Gastrocnemius medialis (tissue), 4 donors: ENCODE data around the gene TNNI3K. TPM values are rescaled to one million over a fixed set of nuclear protein-coding genes. Genes with fewer than 3 reads are reported as not detected.

ENCODE experiments used
- ATAC-seq, 2 donors: fragments of 150-250 bp; one replicate each; pipeline ENCODE4 v1.9.1; 2016
- DNase-seq, 2 donors: peaks; one replicate each; pipeline ENCODE4 v3.0.0-alpha.2; 2019
- H3K27ac ChIP-seq, 4 donors: fragments of 200-600 bp; sonication (generic); 1 replicate in 1 of 4; 2 replicates in 3 of 4; pipeline ENCODE4 v1.5.1; 2016 to 2018; ENCODE audit warnings: mild to moderate bottlenecking in 2 of 4, moderate library complexity in 1 of 4
- H3K27me3 ChIP-seq, 3 donors: fragments of 200-600 bp; sonication (generic) in 2 of 3; 1 replicate in 1 of 3; 2 replicates in 2 of 3; pipeline versions ENCODE4 v1.5.1 to v1.6.0; 2016 to 2019; ENCODE audit warnings: mild to moderate bottlenecking in 1 of 3, moderate library complexity in 1 of 3
- H3K36me3 ChIP-seq, 2 donors: fragments of 200-600 bp; sonication (generic) in 1 of 2; one replicate each; pipeline ENCODE4 v1.5.1; 2017 to 2018
- H3K4me1 ChIP-seq, 2 donors: fragments of 200-600 bp; sonication (generic) in 1 of 2; one replicate each; pipeline ENCODE4 v1.5.1; 2016 to 2017; ENCODE audit warnings: mild to moderate bottlenecking in 2 of 2
- H3K4me3 ChIP-seq, 4 donors: fragments of 200-600 bp; sonication (generic) in 3 of 4; 1 replicate in 1 of 4; 2 replicates in 3 of 4; pipeline ENCODE4 v1.5.1; 2016 to 2019; ENCODE audit warnings: mild to moderate bottlenecking in 2 of 4
- H3K9me3 ChIP-seq, 3 donors: fragments of 200-600 bp; sonication (generic) in 2 of 3; 1 replicate in 1 of 3; 2 replicates in 2 of 3; pipeline ENCODE4 v1.5.1; 2016 to 2019
- POLR2A ChIP-seq, 2 donors: fragments of 450-650 bp; IDR thresholded peaks; one replicate each; pipeline ENCODE4 v1.6.1; 2017; ENCODE audit warnings: antibody characterized with exemption in 2 of 2, mild to moderate bottlenecking in 2 of 2, moderate library complexity in 2 of 2
- in situ Hi-C, 4 donors: fragments of 200-750 bp; cut with MboI; loops; one replicate each; pipeline versions ENCODE4 v1.15.0 to v1.8.0; 2017; ENCODE audit warnings: low sequenced_read_pairs in 4 of 4
- intact Hi-C: fragments of 100-400 bp; cut with DNase I; formaldehyde crosslinking; loops from one replicate; pipeline ENCODE4 v1.15.1; 2023; ENCODE audit warnings: low total_unique reads
- total RNA-seq, 4 donors: library from RNA; depleted of rRNA; stranded (reverse); fragments of >200 nt; gene quantifications; one replicate each; pipeline versions ENCODE4 v1.1.0 to v1.2.3, GENCODE V29; 2016
- TF ChIP-seq, protein P1 (sequence below), 5 experiments: fragments of 450-650 bp in 3 of 5; fragments of 200-600 bp in 2 of 5; sonication (generic) in 2 of 5; IDR thresholded peaks in 4 of 5; conservative IDR thresholded peaks in 1 of 5; 1 replicate in 4 of 5; 2 replicates in 1 of 5; pipeline ENCODE4 v1.5.1; 2016 to 2019; ENCODE audit warnings: antibody characterized with exemption in 5 of 5, mild to moderate bottlenecking in 3 of 5, moderate library complexity in 3 of 5

Gene TNNI3K
- total RNA-seq, 4 donors from 2014 or later = 0.39 to 8.6 (median 4.0) TPM

DNA sequence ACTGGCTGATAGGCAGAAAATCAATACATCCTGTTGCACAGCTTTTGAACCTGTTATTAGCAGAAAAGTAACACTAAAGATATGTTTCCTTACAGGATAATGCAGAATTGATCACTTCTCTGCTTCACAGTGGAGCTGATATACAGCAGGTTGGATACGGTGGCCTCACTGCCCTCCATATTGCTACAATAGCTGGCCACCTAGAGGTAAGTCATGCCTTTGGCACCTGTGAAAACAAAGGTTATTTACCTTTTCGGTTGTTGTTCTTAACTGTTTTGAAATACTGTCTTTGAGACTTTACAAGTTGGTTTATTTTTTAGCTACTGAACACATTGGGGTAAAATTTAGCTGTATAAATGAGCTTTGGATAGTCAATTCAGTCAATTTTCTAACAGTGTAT lies 36.3 kb downstream of the TNNI3K start:
- Histone ChIP-seq H3K4me1 (no peaks in the 10 kb centered on the region), H3K9me3 (no peaks in the 10 kb centered on the region), H3K36me3 (no peaks in the 10 kb centered on the region), H3K4me3 (no peak overlapping the region), H3K27ac (no peak overlapping the region), H3K27me3 (no peaks in the 10 kb centered on the region)
- TF ChIP-seq POLR2A (IDR thresholded peaks at IDR 0.05) = no peak
- TF ChIP-seq, protein P1, sequence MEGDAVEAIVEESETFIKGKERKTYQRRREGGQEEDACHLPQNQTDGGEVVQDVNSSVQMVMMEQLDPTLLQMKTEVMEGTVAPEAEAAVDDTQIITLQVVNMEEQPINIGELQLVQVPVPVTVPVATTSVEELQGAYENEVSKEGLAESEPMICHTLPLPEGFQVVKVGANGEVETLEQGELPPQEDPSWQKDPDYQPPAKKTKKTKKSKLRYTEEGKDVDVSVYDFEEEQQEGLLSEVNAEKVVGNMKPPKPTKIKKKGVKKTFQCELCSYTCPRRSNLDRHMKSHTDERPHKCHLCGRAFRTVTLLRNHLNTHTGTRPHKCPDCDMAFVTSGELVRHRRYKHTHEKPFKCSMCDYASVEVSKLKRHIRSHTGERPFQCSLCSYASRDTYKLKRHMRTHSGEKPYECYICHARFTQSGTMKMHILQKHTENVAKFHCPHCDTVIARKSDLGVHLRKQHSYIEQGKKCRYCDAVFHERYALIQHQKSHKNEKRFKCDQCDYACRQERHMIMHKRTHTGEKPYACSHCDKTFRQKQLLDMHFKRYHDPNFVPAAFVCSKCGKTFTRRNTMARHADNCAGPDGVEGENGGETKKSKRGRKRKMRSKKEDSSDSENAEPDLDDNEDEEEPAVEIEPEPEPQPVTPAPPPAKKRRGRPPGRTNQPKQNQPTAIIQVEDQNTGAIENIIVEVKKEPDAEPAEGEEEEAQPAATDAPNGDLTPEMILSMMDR (IDR thresholded peaks at IDR 0.05 in 4 of 5, conservative IDR thresholded peaks at IDR 0.05 in 1 of 5) = no peak
- in situ Hi-C loops (no loop called here), intact Hi-C loops (no loop called here)
- ATAC-seq (no peak), DNase-seq (no peak)

DNA sequence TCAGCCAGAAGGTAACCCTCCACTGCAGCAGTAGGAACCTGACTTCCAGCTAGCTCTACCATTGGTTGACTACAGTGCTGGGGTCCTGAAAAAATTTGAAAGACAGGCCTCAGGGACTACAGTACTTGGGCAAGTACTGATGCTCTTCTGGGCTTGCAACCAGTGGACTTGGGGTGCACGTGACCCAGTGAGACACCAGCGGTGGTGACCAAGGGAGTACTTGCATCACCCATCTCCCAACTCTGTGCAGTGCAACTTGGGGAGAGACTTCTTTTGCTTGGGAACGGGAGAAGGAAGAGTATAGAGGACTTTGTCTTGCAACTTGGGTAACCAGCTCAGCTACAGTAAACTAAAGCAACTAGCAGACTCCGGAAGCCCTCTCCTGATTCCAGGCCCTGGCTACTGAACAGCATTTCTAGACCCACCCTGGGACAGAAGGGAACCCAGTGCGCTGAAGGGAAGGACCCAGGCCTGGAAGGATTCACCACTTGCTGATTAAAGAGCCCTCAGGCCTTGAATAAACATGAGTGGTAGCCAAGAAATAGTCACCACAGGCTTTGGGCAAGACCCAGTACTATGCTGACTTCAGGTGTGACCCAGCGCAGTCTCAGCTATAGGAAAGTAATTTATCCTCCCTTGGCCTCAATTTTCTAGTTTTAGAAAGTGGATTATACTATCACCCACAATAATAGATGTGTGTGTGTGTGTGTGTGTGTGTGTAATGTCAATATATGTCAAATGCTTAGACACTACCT lies 45.6 kb downstream of the TNNI3K start:
- no peaks in the 10 kb centered on the region for H3K36me3 ChIP-seq
- H3K4me1 ChIP-seq = no peaks in the 10 kb centered on the region
- DNase-seq = no peak
- H3K9me3 ChIP-seq = no peaks in the 10 kb centered on the region
- no peak overlapping the region for H3K4me3 ChIP-seq
- H3K27ac ChIP-seq = no peak overlapping the region
- in situ Hi-C loops (no loop called here), intact Hi-C loops (no loop called here)
- ATAC-seq = no peak
- no peaks in the 10 kb centered on the region for H3K27me3 ChIP-seq
- TF ChIP-seq, protein P1 (IDR thresholded peaks at IDR 0.05 in 4 of 5, conservative IDR thresholded peaks at IDR 0.05 in 1 of 5) = no peak
- TF ChIP-seq POLR2A (IDR thresholded peaks at IDR 0.05) = no peak

DNA sequence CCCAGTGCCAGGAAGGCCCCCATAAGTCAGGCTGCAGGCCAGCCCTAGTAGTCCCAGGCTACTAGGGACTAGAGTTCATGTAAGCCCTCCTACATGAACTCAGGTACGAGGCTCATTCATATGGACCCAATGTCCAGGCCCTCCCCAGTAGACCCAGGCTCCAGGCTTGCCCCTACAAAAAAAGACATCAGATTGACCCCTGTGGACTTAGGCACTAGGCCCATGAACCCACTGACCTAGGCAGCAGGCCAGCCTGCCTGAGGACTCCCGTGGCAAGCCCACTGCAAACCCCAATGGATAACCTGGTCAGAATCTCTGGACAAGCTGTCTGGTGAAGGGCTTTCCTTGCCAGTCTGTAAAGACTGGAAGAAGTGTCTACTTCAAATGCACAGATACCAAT lies 51.2 kb downstream of the TNNI3K start:
- TF ChIP-seq POLR2A (IDR thresholded peaks at IDR 0.05) = no peak
- TF ChIP-seq, protein P1 (IDR thresholded peaks at IDR 0.05 in 4 of 5, conservative IDR thresholded peaks at IDR 0.05 in 1 of 5) = no peak
- Histone ChIP-seq H3K4me3 (no peak overlapping the region), H3K27ac (no peak overlapping the region), H3K4me1 (no peaks in the 10 kb centered on the region), H3K9me3 (no peaks in the 10 kb centered on the region), H3K36me3 (no peaks in the 10 kb centered on the region), H3K27me3 (no peaks in the 10 kb centered on the region)
- DNase-seq (no peak), ATAC-seq (no peak)
- intact Hi-C loops (no loop called here), in situ Hi-C loops (no loop called here)

DNA sequence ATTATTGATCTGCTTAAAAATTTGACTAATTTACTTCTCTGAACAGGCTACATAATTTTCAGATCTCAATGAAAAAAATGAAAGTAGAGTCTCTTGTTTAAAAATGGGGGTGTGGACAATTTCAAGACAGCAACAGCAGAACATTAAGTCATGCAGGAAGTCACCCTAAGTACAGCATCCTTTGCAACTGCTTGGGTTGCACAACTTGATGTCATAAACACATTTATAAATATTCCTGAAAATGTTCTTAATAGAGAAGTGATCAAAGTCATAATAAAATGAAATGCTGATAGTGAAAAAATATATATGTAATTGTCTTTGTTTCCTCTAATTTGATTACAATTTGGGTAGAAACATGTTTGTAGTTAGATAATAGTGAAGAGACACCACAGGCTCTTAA lies 79.3 kb downstream of the TNNI3K start:
- H3K4me1 ChIP-seq = no peaks in the 10 kb centered on the region
- no peak overlapping the region for H3K27ac ChIP-seq
- no peaks in the 10 kb centered on the region for H3K36me3 ChIP-seq
- H3K4me3 ChIP-seq = no peak overlapping the region
- in situ Hi-C loops (no loop called here), intact Hi-C loops (no loop called here)
- ATAC-seq (no peak), DNase-seq (no peak)
- no peaks in the 10 kb centered on the region for H3K9me3 ChIP-seq
- H3K27me3 ChIP-seq = no peaks in the 10 kb centered on the region
- TF ChIP-seq, protein P1 (IDR thresholded peaks at IDR 0.05 in 4 of 5, conservative IDR thresholded peaks at IDR 0.05 in 1 of 5) = no peak
- no peak for TF ChIP-seq POLR2A (IDR thresholded peaks at IDR 0.05)

DNA sequence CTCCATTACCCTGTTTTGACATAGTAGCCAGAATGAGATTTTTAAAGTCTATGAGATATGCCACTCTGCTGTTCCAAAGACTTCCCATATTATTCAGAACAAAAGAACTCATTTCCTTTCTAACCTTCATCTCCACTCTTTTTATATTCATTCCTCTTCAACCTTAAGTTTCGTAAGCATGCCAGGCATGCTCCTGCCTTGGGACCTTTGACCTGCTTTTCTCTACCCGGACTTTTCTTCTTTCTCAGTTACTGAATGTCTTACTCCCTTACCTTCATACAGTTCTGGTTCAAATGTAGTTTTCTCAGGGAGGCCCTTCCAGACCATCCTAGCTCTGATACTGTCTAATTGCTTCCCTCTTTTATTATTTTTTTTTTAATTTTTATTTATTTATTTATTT lies 81.1 kb downstream of the TNNI3K start:
- H3K9me3 ChIP-seq = no peaks in the 10 kb centered on the region
- H3K27ac ChIP-seq = no peak overlapping the region
- DNase-seq (no peak), ATAC-seq (no peak)
- H3K4me1 ChIP-seq = no peaks in the 10 kb centered on the region
- no peak overlapping the region for H3K4me3 ChIP-seq
- H3K36me3 ChIP-seq = no peaks in the 10 kb centered on the region
- in situ Hi-C loops (no loop called here), intact Hi-C loops (no loop called here)
- no peaks in the 10 kb centered on the region for H3K27me3 ChIP-seq
- no peak for TF ChIP-seq POLR2A (IDR thresholded peaks at IDR 0.05)
- TF ChIP-seq, protein P1 (IDR thresholded peaks at IDR 0.05 in 4 of 5, conservative IDR thresholded peaks at IDR 0.05 in 1 of 5) = no peak
